BJ (cell line): ENCODE results near the gene EPHA6. TPM values are rescaled to one million over a fixed set of nuclear protein-coding genes. Genes with fewer than 3 reads are reported as not detected.

Source experiments
- CTCF ChIA-PET: fragments of 350-600 bp; formaldehyde crosslinking; extraction: SDS; loops from one replicate; lab custom pipeline; 2021; ENCODE audit warnings: antibody characterized with exemption, inconsistent platforms; lab: Yijun Ruan, JAX
- POLR2A ChIA-PET: fragments of 300-600 bp; sonication (Branson Sonifier 250); formaldehyde crosslinking; extraction: SDS; loops from one replicate; lab custom pipeline; 2021; ENCODE audit warnings: antibody characterized with exemption; lab: Charles Lee
- DNase-seq: peaks from one replicate; pipeline ENCODE4 v3.0.0-alpha.2; 2011; ENCODE audit warnings: low read depth
- H3K27me3 ChIP-seq: 2 replicates; pipeline ENCODE4 v1.6.0; 2011; ENCODE audit warnings: low read length; ENCODE audit not compliant: control insufficient read depth, insufficient read depth
- H3K36me3 ChIP-seq: 2 replicates; pipeline ENCODE4 v1.5.1; 2011; ENCODE audit warnings: low read length; ENCODE audit not compliant: control insufficient read depth, insufficient read depth
- H3K4me3 ChIP-seq: 2 replicates; pipeline ENCODE4 v1.5.1; 2011; ENCODE audit warnings: low read depth, mild to moderate bottlenecking, control low read depth, low read length
- CTCF ChIP-seq: IDR thresholded peaks from 2 replicates; pipeline ENCODE4 v1.5.1; 2011; ENCODE audit warnings: low read depth, mild to moderate bottlenecking, control low read depth, inconsistent platforms, low read length, moderate library complexity; ENCODE audit not compliant: insufficient read depth
- polyA minus RNA-seq: library from RNA; depleted of rRNA, polyadenylated mRNA; stranded (reverse); fragments of >200 nt; gene quantifications from 2 replicates; pipeline ENCODE4 v1.2.3, GENCODE V29; 2011; rRNA and poly(A)+ RNA removed
- polyA plus RNA-seq: library from polyadenylated mRNA; depleted of rRNA; stranded (reverse); fragments of >200 nt; gene quantifications from 2 replicates; pipeline ENCODE4 v1.2.3, GENCODE V29; 2011; rRNA removed

The EPHA6 gene
- polyA plus RNA-seq, result not detected in 2 replicates
- polyA minus RNA-seq, result not detected in 2 replicates

- DNase-seq, result no peak
- no peaks in the 10 kb centered on the region for H3K36me3 ChIP-seq
- peak within 1 kb of the TSS; percentile 24 for H3K4me3 ChIP-seq
- CTCF ChIA-PET, result no interaction called here
- no peak for TF ChIP-seq CTCF
- peaks cover 10% of the 10 kb centered on the region for H3K27me3 ChIP-seq
- POLR2A ChIA-PET, result no interaction called here
Observed at GRCh38 chr3:96813820-96814650, at the start of gene EPHA6. EPHA6 (plus strand) TSS chr3:96814594.

- ChIA-PET POLR2A (no interaction called here), CTCF (no interaction called here)
- Histone ChIP-seq H3K4me3 (no peak overlapping the region), H3K27me3 (no peaks in the 10 kb centered on the region), H3K36me3 (no peaks in the 10 kb centered on the region)
- DNase-seq, result no peak
- no peak for TF ChIP-seq CTCF
Observed at GRCh38 chr3:96776818-96777217, 37.6 kb upstream of the EPHA6 start.

- CTCF ChIA-PET, result no interaction called here
- Histone ChIP-seq H3K27me3 (no peaks in the 10 kb centered on the region), H3K4me3 (no peak overlapping the region), H3K36me3 (no peaks in the 10 kb centered on the region)
- DNase-seq, result no peak
- no peak for TF ChIP-seq CTCF
- POLR2A ChIA-PET, result no interaction called here
Observed at GRCh38 chr3:96779810-96780209, 34.6 kb upstream of the EPHA6 start.

- no peak for DNase-seq
- no peaks in the 10 kb centered on the region for H3K36me3 ChIP-seq
- H3K27me3 ChIP-seq, result no peaks in the 10 kb centered on the region
- TF ChIP-seq CTCF, result no peak
- ChIA-PET CTCF (no interaction called here), POLR2A (no interaction called here)
- H3K4me3 ChIP-seq, result no peak overlapping the region
Observed at GRCh38 chr3:96796101-96796500, 18.3 kb upstream of the EPHA6 start.

- Histone ChIP-seq H3K4me3 (no peak overlapping the region), H3K27me3 (no peaks in the 10 kb centered on the region), H3K36me3 (no peaks in the 10 kb centered on the region)
- no peak for DNase-seq
- no peak for TF ChIP-seq CTCF
- ChIA-PET CTCF (no interaction called here), POLR2A (no interaction called here)
Observed at GRCh38 chr3:96803870-96804269, 10.5 kb upstream of the EPHA6 start.
